HCT116 (cell line): ENCODE results near the gene IQSEC3. TPM values are rescaled to one million over a fixed set of nuclear protein-coding genes. Genes with fewer than 3 reads are reported as not detected.
"Not testable (repeated sequence)": the region's sequence is repeated elsewhere in the genome, so short reads cannot be mapped to it uniquely, and the experiment has no call there.

Experiments
- ATAC-seq: fragments of 200-7000 bp; cut with Tn5 transposase; 2 replicates; pipeline ENCODE4 v1.9.1; 2020; ENCODE audit warnings: mild to moderate bottlenecking, moderate library complexity
- BruUV-seq: library from RNA; stranded (reverse); fragments of 400-500 nt; replicated peaks from 2 replicates; lab custom pipeline; 2021; lab: Mats Ljungman, UMichigan
- CTCF ChIA-PET: fragments of 300-600 bp; sonication (Branson Sonifier 250); formaldehyde crosslinking; loops from one replicate; lab custom pipeline; 2021; ENCODE audit warnings: antibody characterized with exemption; lab: Charles Lee
- POLR2A ChIA-PET: fragments of 300-600, 350-600 bp; sonication (Branson Sonifier 250); formaldehyde crosslinking; loops from one replicate; lab custom pipeline; 2021; ENCODE audit warnings: antibody characterized with exemption; lab: Charles Lee
- RAD21 ChIA-PET, 2 experiments: fragments of 300-600 bp; sonication (Branson Sonifier 250); formaldehyde crosslinking; loops; one replicate each; lab custom pipeline; 2023; ENCODE audit warnings: low total read pairs in 2 of 2; ENCODE audit not compliant: uncharacterized antibody in 2 of 2, unreplicated experiment in 2 of 2, low non-redundant PET in 1 of 2; lab: Charles Lee
- DNase-seq: peaks from one replicate; pipeline ENCODE4 v3.0.0-alpha.2; 2010; ENCODE audit warnings: low read depth, low spot score
- H2AFZ ChIP-seq: fragments of 200-600 bp; shearing (Covaris generic), sonication (generic); 2 replicates; pipeline ENCODE4 v1.6.1; 2017; ENCODE audit warnings: low read depth, mixed run types, mixed read lengths, antibody characterized with exemption, low read length; ENCODE audit not compliant: poor library complexity, severe bottlenecking
- H3K27ac ChIP-seq: 2 replicates; pipeline ENCODE4 v1.5.1; 2012; ENCODE audit warnings: low read depth, low read length
- H3K27me3 ChIP-seq: fragments of 200-600 bp; sonication (generic); 2 replicates; pipeline ENCODE4 v1.6.1; 2016; ENCODE audit warnings: mixed run types, low read length, mixed read lengths; ENCODE audit not compliant: insufficient read depth
- H3K36me3 ChIP-seq, 2 experiments: fragments of 200-500 bp in 1 of 2; fragments of 200-600 bp in 1 of 2; sonication (Bioruptor generic) in 1 of 2; sonication (generic) in 1 of 2; 2 replicates each; pipeline versions ENCODE4 v1.5.1 to v1.6.1; 2014 to 2016; ENCODE audit warnings: low read length in 2 of 2, inconsistent platforms in 1 of 2, mixed read lengths in 1 of 2, mixed run types in 1 of 2; ENCODE audit not compliant: insufficient read depth in 2 of 2, control insufficient read depth in 1 of 2
- H3K4me1 ChIP-seq, 2 experiments: fragments of 200-600 bp in 1 of 2; sonication (generic) in 1 of 2; 2 replicates each; pipeline versions ENCODE4 v1.5.1 to v1.6.1; 2012 to 2017; ENCODE audit warnings: low read length in 2 of 2, inconsistent platforms in 1 of 2, mild to moderate bottlenecking in 1 of 2, mixed read lengths in 1 of 2, mixed run types in 1 of 2, moderate library complexity in 1 of 2; ENCODE audit not compliant: insufficient read depth in 2 of 2, control insufficient read depth in 1 of 2
- H3K4me2 ChIP-seq: fragments of 200-600 bp; sonication (generic); 2 replicates; pipeline ENCODE4 v1.6.1; 2017; ENCODE audit warnings: mixed run types, low read length, mixed read lengths
- H3K4me3 ChIP-seq, 2 experiments: fragments of 200-600 bp in 1 of 2; sonication (generic) in 1 of 2; replicated peaks in 1 of 2; 2 replicates each; pipeline ENCODE4 v1.5.1; 2011 to 2016; ENCODE audit warnings: low read length in 2 of 2, control low read depth in 1 of 2, low read depth in 1 of 2, mild to moderate bottlenecking in 1 of 2, mixed read lengths in 1 of 2, mixed run types in 1 of 2
- H3K79me2 ChIP-seq: fragments of 200-600 bp; sonication (generic); 2 replicates; pipeline ENCODE4 v1.6.1; 2017; ENCODE audit warnings: mild to moderate bottlenecking, mixed run types, low read length, moderate library complexity, mixed read lengths; ENCODE audit not compliant: insufficient read depth
- H3K9ac ChIP-seq: fragments of 200-600 bp; sonication (generic); 2 replicates; pipeline ENCODE4 v1.6.1; 2016; ENCODE audit warnings: low read length, mixed read lengths
- H3K9me2 ChIP-seq: fragments of 200-600 bp; sonication (generic), shearing (Covaris generic); 2 replicates; pipeline ENCODE4 v1.6.1; 2017; ENCODE audit warnings: mixed run types, mild to moderate bottlenecking, moderate library complexity; ENCODE audit not compliant: insufficient read depth
- H3K9me3 ChIP-seq, 2 experiments: fragments of 200-500 bp in 1 of 2; fragments of 200-600 bp in 1 of 2; sonication (Bioruptor generic) in 1 of 2; sonication (generic) in 1 of 2; 2 replicates each; pipeline ENCODE4 v1.6.1; 2014 to 2017; ENCODE audit warnings: low read length in 2 of 2, mixed read lengths in 2 of 2, inconsistent platforms in 1 of 2, low read depth in 1 of 2, mild to moderate bottlenecking in 1 of 2, mixed run types in 1 of 2, moderate library complexity in 1 of 2; ENCODE audit not compliant: control insufficient read depth in 1 of 2, insufficient read depth in 1 of 2
- H4K20me1 ChIP-seq: fragments of 200-600 bp; sonication (generic), shearing (Covaris generic); 2 replicates; pipeline ENCODE4 v1.6.1; 2017; ENCODE audit warnings: mixed run types, mild to moderate bottlenecking, moderate library complexity; ENCODE audit not compliant: insufficient read depth
- CBX3 ChIP-seq: IDR thresholded peaks from 2 replicates; pipeline ENCODE4 v1.6.1; 2012; ENCODE audit warnings: low read depth
- ELF1 ChIP-seq: IDR thresholded peaks from 2 replicates; pipeline ENCODE4 v1.6.1; 2012; ENCODE audit warnings: low read depth, borderline replicate concordance
- SIN3A ChIP-seq: IDR thresholded peaks from 2 replicates; pipeline ENCODE4 v1.6.1; 2012; ENCODE audit warnings: low read depth
- YY1 ChIP-seq: IDR thresholded peaks from 2 replicates; pipeline ENCODE4 v1.6.1; 2011; ENCODE audit warnings: low read length, low read depth, moderate library complexity, mild to moderate bottlenecking; ENCODE audit not compliant: insufficient replicate concordance; ENCODE audit errors: extremely low read depth
- ZFX ChIP-seq: fragments of 450-650 bp; IDR thresholded peaks from 2 replicates; pipeline ENCODE4 v1.6.1; 2017
- intact Hi-C: fragments of 100-400 bp; cut with micrococcal nuclease; formaldehyde crosslinking; loops from 2 replicates; pipeline ENCODE4 v1.10.0; 2022
- total RNA-seq: library from RNA; stranded (reverse); gene quantifications from one replicate; pipeline ENCODE4 v1.2.1, GENCODE V29; 2021; ENCODE audit not compliant: unreplicated experiment
- TF ChIP-seq, protein P1 (sequence below): IDR thresholded peaks from 2 replicates; pipeline ENCODE4 v1.6.1; 2012; ENCODE audit warnings: low read depth
- TF ChIP-seq, protein P2 (sequence below): IDR thresholded peaks from 2 replicates; pipeline ENCODE4 v1.6.1; 2012

IQSEC3 gene
- total RNA-seq, 1 experiment from 2014 or later, result not detected

DNA sequence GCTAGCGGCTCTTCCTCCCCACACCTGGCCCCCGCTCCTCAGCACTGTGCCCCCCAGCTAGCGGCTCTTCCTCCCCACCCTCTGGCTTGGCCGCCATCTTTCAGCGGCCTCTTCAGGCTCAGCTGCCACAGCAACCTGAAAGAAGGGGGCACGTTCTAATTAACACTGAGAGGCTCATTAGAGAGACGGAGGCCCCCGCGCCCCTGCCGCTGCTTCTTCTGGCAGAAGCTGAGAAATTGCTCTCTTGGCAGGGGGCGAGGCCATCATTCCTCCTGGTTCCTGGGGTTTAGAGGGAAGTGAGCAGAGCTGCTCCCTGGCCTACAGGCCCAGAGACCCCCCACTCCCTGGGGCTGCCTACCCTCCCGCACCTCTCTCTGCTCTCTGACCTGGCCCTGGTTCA, 64.4 kb downstream of the IQSEC3 start (continued):
- TF ChIP-seq, protein P1, sequence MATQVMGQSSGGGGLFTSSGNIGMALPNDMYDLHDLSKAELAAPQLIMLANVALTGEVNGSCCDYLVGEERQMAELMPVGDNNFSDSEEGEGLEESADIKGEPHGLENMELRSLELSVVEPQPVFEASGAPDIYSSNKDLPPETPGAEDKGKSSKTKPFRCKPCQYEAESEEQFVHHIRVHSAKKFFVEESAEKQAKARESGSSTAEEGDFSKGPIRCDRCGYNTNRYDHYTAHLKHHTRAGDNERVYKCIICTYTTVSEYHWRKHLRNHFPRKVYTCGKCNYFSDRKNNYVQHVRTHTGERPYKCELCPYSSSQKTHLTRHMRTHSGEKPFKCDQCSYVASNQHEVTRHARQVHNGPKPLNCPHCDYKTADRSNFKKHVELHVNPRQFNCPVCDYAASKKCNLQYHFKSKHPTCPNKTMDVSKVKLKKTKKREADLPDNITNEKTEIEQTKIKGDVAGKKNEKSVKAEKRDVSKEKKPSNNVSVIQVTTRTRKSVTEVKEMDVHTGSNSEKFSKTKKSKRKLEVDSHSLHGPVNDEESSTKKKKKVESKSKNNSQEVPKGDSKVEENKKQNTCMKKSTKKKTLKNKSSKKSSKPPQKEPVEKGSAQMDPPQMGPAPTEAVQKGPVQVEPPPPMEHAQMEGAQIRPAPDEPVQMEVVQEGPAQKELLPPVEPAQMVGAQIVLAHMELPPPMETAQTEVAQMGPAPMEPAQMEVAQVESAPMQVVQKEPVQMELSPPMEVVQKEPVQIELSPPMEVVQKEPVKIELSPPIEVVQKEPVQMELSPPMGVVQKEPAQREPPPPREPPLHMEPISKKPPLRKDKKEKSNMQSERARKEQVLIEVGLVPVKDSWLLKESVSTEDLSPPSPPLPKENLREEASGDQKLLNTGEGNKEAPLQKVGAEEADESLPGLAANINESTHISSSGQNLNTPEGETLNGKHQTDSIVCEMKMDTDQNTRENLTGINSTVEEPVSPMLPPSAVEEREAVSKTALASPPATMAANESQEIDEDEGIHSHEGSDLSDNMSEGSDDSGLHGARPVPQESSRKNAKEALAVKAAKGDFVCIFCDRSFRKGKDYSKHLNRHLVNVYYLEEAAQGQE, result no peak
- TF ChIP-seq ZFX (no peak), YY1 (no peak), CBX3 (no peak)
- TF ChIP-seq, protein P2, sequence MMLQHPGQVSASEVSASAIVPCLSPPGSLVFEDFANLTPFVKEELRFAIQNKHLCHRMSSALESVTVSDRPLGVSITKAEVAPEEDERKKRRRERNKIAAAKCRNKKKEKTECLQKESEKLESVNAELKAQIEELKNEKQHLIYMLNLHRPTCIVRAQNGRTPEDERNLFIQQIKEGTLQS, result no peak

DNA sequence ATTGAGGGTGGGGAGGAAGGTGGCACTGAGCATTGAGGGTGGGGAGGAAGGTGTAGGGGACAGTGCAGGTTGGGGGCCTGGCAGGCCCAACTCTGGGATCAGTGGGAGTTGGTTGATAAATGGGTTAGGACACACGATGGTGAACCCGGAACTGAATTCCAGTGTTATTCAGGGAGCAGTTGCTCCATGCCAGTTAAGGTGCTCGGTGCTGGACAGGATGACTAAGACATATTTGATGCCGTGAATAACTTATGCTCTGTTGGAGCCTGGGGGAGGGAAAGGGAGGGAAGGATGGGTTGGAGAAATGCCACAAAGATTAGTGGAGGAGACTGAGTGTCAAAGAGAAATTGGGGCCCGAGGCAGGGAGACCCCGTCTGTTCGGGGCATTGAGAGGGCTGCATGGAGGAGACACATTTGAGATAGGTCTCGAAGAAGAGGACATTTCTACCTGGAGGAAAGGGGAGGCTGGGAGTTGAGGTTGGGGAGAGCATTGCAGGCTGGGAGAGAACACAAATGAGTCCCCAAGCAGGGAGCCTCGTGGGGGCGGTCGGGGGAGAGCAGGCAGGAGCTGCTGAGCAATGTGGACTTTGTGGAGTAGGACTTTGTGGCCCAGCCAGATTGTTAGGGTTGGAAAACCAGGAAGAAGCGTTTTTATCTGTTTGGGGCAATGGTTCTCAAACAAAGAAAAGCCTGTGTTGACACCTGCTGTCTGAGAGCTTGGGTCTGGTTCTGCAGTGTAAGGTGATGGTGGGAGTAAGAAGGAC, 65.3 kb downstream of the IQSEC3 start:
- RAD21 ChIA-PET, result no interaction called here
- H3K4me3 ChIP-seq, result no peak overlapping the region
- ATAC-seq (peak; percentile 53; the same call in 1 of the 2 replicates), DNase-seq (no peak)
- no peak overlapping the region for H2AFZ ChIP-seq
- no peaks in the 10 kb centered on the region for H3K27me3 ChIP-seq
- H3K9me3 ChIP-seq, result no peaks in the 10 kb centered on the region
- H3K4me1 ChIP-seq, result peaks cover 3 to 10% of the 10 kb centered on the region in 2 experiments; a peak in 3 of 4 replicates
- CTCF ChIA-PET, result no interaction called here
- no peak overlapping the region for H3K9ac ChIP-seq
- no peaks in the 10 kb centered on the region for H4K20me1 ChIP-seq
- no peak for TF ChIP-seq SIN3A
- TF ChIP-seq, protein P1, result no peak
- no peak for TF ChIP-seq ELF1
- POLR2A ChIA-PET, result no interaction called here
- no peaks in the 10 kb centered on the region for H3K36me3 ChIP-seq
- H3K79me2 ChIP-seq, result no peaks in the 10 kb centered on the region
- no TSS peak for BruUV-seq
- H3K4me2 ChIP-seq, result peak overlapping the region; percentile 33; the same call in 1 of the 2 replicates
- intact Hi-C loops, result no loop called here
- H3K27ac ChIP-seq, result no peak overlapping the region
- no peaks in the 10 kb centered on the region for H3K9me2 ChIP-seq

DNA sequence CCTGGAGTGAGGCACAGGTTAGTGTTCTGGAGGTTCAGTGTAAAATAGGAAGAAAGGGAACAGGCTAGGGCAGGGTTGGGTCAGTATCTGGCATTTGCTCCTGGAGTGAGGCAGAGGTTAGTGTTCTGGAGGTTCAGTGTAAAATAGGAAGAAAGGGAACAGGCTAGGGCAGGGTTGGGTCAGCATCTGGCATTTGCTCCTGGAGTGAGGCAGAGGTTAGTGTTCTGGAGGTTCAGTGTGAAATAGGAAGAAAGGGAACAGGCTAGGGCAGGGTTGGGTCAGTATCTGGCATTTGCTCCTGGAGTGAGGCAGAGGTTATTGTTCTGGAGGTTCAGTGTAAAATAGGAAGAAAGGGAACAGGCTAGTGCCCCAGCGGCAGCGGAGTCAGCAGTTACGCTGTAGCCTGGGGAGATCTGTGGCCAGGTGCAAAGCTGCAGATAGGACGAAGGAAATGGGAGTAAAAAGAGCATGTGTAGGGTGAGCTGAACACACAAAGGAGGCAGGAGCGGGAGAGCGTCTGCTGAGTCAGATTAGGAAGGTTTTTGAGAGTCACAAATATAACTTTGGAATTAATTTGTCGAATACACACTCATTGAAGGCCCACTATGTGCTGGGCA, 67.2 kb downstream of the IQSEC3 start:
- ATAC-seq, H3K9ac ChIP-seq, H3K27me3 ChIP-seq, H3K27ac ChIP-seq, H3K9me2 ChIP-seq, POLR2A ChIA-PET, H3K4me2 ChIP-seq, H3K36me3 ChIP-seq, intact Hi-C loops, RAD21 ChIA-PET, H2AFZ ChIP-seq, H3K9me3 ChIP-seq, H4K20me1 ChIP-seq, H3K79me2 ChIP-seq, DNase-seq, CTCF ChIA-PET, BruUV-seq, H3K4me3 ChIP-seq: not testable (repeated sequence)
- H3K4me1 ChIP-seq, result peaks cover 3 to 10% of the 10 kb centered on the region in 2 experiments; a peak in 3 of 4 replicates
